ENCODE data around the gene DYNC1I1. TPM values are rescaled to one million over a fixed set of nuclear protein-coding genes. Genes with fewer than 3 reads are reported as not detected.

Gene DYNC1I1
- total RNA-seq, 1 experiment from 2014 or later, result 8.3 TPM

- Mint-ChIP-seq H3K27ac (ENCODE audit: unreplicated experiment) (no peak overlapping the region), H3K9me3 (ENCODE audit: unreplicated experiment) (no peaks in the 10 kb centered on the region), H3K4me3 (ENCODE audit: unreplicated experiment) (no peak overlapping the region), H3K4me1 (ENCODE audit: low read depth, unreplicated experiment) (no peaks in the 10 kb centered on the region), H3K27me3 (ENCODE audit: insufficient read depth, unreplicated experiment) (no peaks in the 10 kb centered on the region), H3K36me3 (ENCODE audit: insufficient read depth, unreplicated experiment) (no peaks in the 10 kb centered on the region)
- no peak for DNase-seq
- no peaks in the 10 kb centered on the region for H3K4me1 ChIP-seq
- CTCF ChIA-PET, result no interaction called here
- no peaks in the 10 kb centered on the region for H3K9me3 ChIP-seq
- H3K4me3 ChIP-seq (ENCODE audit: low read depth, low read length), result no peak overlapping the region
- H3K27me3 ChIP-seq (replicated peaks; ENCODE audit: control insufficient read depth, insufficient read depth, low read length), result no peaks in the 10 kb centered on the region
- no TSS peak for BruUV-seq (replicated peaks)
- POLR2A ChIA-PET, result no interaction called here
- intact Hi-C loops (cut with micrococcal nuclease; ENCODE audit: unreplicated experiment), result no loop called here
- H3K36me3 ChIP-seq (ENCODE audit: control insufficient read depth, insufficient read depth, low read length), result no peaks in the 10 kb centered on the region
- no peak for TF ChIP-seq CTCF (IDR thresholded peaks at IDR 0.05; ENCODE audit: insufficient read depth in 1 of 2, low read depth in 1 of 2, low read length in 1 of 2, severe bottlenecking in 1 of 2, unreplicated experiment in 1 of 2)
These were observed 249.2 kb downstream of the DYNC1I1 start for GRCh38 chr7:96021568-96021967.

- Mint-ChIP-seq H3K36me3 (ENCODE audit: insufficient read depth, unreplicated experiment) (no peaks in the 10 kb centered on the region), H3K4me1 (ENCODE audit: low read depth, unreplicated experiment) (no peaks in the 10 kb centered on the region), H3K4me3 (ENCODE audit: unreplicated experiment) (no peak overlapping the region), H3K27ac (ENCODE audit: unreplicated experiment) (no peak overlapping the region), H3K9me3 (ENCODE audit: unreplicated experiment) (no peaks in the 10 kb centered on the region), H3K27me3 (ENCODE audit: insufficient read depth, unreplicated experiment) (no peaks in the 10 kb centered on the region)
- Histone ChIP-seq H3K4me3 (ENCODE audit: low read depth, low read length) (no peak overlapping the region), H3K36me3 (ENCODE audit: control insufficient read depth, insufficient read depth, low read length) (no peaks in the 10 kb centered on the region), H3K27me3 (replicated peaks; ENCODE audit: control insufficient read depth, insufficient read depth, low read length) (no peaks in the 10 kb centered on the region), H3K4me1 (no peaks in the 10 kb centered on the region), H3K9me3 (no peaks in the 10 kb centered on the region)
- no peak for TF ChIP-seq CTCF (IDR thresholded peaks at IDR 0.05; ENCODE audit: insufficient read depth in 1 of 2, low read depth in 1 of 2, low read length in 1 of 2, severe bottlenecking in 1 of 2, unreplicated experiment in 1 of 2)
- BruUV-seq (replicated peaks), result no TSS peak
- CTCF ChIA-PET, result no interaction called here
- POLR2A ChIA-PET, result no interaction called here
- no peak for DNase-seq
- intact Hi-C loops (cut with micrococcal nuclease; ENCODE audit: unreplicated experiment), result no loop called here
These were observed 251.0 kb downstream of the DYNC1I1 start for GRCh38 chr7:96023387-96023786.

GRCh38 chr7:96026010-96026409 lies 253.7 kb downstream of the DYNC1I1 start:
- ChIA-PET POLR2A (no interaction called here), CTCF (no interaction called here)
- Mint-ChIP-seq H3K4me1 (ENCODE audit: low read depth, unreplicated experiment) (no peaks in the 10 kb centered on the region), H3K27ac (ENCODE audit: unreplicated experiment) (no peak overlapping the region), H3K9me3 (ENCODE audit: unreplicated experiment) (no peaks in the 10 kb centered on the region), H3K36me3 (ENCODE audit: insufficient read depth, unreplicated experiment) (no peaks in the 10 kb centered on the region), H3K4me3 (ENCODE audit: unreplicated experiment) (no peak overlapping the region), H3K27me3 (ENCODE audit: insufficient read depth, unreplicated experiment) (no peaks in the 10 kb centered on the region)
- Histone ChIP-seq H3K36me3 (ENCODE audit: control insufficient read depth, insufficient read depth, low read length) (no peaks in the 10 kb centered on the region), H3K27me3 (replicated peaks; ENCODE audit: control insufficient read depth, insufficient read depth, low read length) (no peaks in the 10 kb centered on the region), H3K4me3 (ENCODE audit: low read depth, low read length) (no peak overlapping the region), H3K9me3 (no peaks in the 10 kb centered on the region), H3K4me1 (no peaks in the 10 kb centered on the region)
- intact Hi-C loops (cut with micrococcal nuclease; ENCODE audit: unreplicated experiment), result no loop called here
- no peak for DNase-seq
- no peak for TF ChIP-seq CTCF (IDR thresholded peaks at IDR 0.05; ENCODE audit: insufficient read depth in 1 of 2, low read depth in 1 of 2, low read length in 1 of 2, severe bottlenecking in 1 of 2, unreplicated experiment in 1 of 2)
- BruUV-seq (replicated peaks), result no TSS peak

Measured in Caco-2 (cell line).